ENCODE data around the gene PSME1.

The PSME1 gene

GRCh38 chr14:24136684-24137528 lies 912 bp downstream of the PSME1 start:
- peak overlapping the region; percentile 73 for H3K27ac ChIP-seq (ENCODE audit: low read depth, low read length)
- peak overlapping the region; percentile 89 for H3K9ac ChIP-seq (ENCODE audit: low read length)
- H3K79me2 ChIP-seq (ENCODE audit: insufficient read depth, low read length) = peaks cover 20% of the 10 kb centered on the region

DNA sequence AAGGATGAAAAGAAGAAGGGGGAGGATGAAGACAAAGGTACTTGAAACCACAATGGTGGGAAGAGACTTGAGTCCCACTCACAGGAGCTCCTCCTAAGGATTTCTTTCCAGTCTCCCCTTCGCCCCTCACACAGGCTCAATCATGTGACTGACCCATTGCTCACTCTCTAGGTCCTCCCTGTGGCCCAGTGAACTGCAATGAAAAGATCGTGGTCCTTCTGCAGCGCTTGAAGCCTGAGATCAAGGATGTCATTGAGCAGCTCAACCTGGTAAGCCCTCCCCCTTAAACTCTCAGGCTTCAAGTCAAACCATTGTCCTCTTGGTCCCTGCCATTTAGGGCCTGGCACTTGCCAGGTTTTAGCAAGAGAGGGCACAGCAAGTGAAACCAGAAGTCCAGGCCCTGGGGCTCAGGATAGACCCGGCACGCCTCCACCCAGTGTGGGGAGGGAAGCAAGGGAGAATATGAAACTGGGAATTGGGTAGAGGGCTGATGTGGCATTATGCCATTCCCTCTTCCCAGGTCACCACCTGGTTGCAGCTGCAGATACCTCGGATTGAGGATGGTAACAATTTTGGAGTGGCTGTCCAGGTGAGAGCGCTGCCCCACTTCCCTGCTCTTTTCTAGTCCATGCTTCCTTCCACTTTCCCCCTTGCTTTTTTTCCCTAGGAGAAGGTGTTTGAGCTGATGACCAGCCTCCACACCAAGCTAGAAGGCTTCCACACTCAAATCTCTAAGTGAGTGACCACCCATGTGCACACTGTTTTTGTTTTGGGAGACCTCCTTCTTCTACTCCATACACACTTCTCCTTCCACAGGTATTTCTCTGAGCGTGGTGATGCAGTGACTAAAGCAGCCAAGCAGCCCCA lies 1.8 kb downstream of the PSME1 start:
- H3K4me3 ChIP-seq (ENCODE audit: insufficient read depth, low read length, poor library complexity, severe bottlenecking) = no peak overlapping the region
- H2AFZ ChIP-seq (ENCODE audit: low read depth, low read length, severe bottlenecking) = no peak overlapping the region
- TF ChIP-seq, protein P1, sequence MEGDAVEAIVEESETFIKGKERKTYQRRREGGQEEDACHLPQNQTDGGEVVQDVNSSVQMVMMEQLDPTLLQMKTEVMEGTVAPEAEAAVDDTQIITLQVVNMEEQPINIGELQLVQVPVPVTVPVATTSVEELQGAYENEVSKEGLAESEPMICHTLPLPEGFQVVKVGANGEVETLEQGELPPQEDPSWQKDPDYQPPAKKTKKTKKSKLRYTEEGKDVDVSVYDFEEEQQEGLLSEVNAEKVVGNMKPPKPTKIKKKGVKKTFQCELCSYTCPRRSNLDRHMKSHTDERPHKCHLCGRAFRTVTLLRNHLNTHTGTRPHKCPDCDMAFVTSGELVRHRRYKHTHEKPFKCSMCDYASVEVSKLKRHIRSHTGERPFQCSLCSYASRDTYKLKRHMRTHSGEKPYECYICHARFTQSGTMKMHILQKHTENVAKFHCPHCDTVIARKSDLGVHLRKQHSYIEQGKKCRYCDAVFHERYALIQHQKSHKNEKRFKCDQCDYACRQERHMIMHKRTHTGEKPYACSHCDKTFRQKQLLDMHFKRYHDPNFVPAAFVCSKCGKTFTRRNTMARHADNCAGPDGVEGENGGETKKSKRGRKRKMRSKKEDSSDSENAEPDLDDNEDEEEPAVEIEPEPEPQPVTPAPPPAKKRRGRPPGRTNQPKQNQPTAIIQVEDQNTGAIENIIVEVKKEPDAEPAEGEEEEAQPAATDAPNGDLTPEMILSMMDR (IDR thresholded peaks at IDR 0.05; ENCODE audit: insufficient read depth, low read length, poor library complexity, severe bottlenecking) = no peak
- no peak for TF ChIP-seq EZH2phosphoT487 (conservative IDR thresholded peaks at IDR 0.05; ENCODE audit: low read length)
- no peaks in the 10 kb centered on the region for H3K36me3 ChIP-seq (ENCODE audit: low read length)
- no peaks in the 10 kb centered on the region for H3K9me2 ChIP-seq (replicated peaks; ENCODE audit: insufficient read depth, low read length)
- peaks cover 35% of the 10 kb centered on the region for H3F3A ChIP-seq (ENCODE audit: insufficient read depth)
- H3K9me3 ChIP-seq (ENCODE audit: insufficient read depth, low read length) = no peaks in the 10 kb centered on the region
- peak overlapping the region; percentile 73 for H3K27ac ChIP-seq (ENCODE audit: low read depth, low read length)
- H3K4me2 ChIP-seq (ENCODE audit: low read depth, low read length, poor library complexity, severe bottlenecking) = no peak overlapping the region
- no peaks in the 10 kb centered on the region for H4K20me1 ChIP-seq (ENCODE audit: low read depth, low read length)
- no peaks in the 10 kb centered on the region for H3K27me3 ChIP-seq (ENCODE audit: low read length)
- H3K9ac ChIP-seq (ENCODE audit: low read length) = 0 out of 2 replicates have a peak overlapping the region, but pooled peaks have one; percentile 89
- H3K79me2 ChIP-seq (ENCODE audit: insufficient read depth, low read length) = peaks cover 20% of the 10 kb centered on the region

More at GRCh38 chr14:24136684-24137528, 912 bp downstream of the PSME1 start:
- no peaks in the 10 kb centered on the region for H4K20me1 ChIP-seq (ENCODE audit: low read depth, low read length)
- H2AFZ ChIP-seq (ENCODE audit: low read depth, low read length, severe bottlenecking) = no peak overlapping the region
- H3K36me3 ChIP-seq (ENCODE audit: low read length) = no peaks in the 10 kb centered on the region
- no peaks in the 10 kb centered on the region for H3K9me2 ChIP-seq (replicated peaks; ENCODE audit: insufficient read depth, low read length)
- peaks cover 35% of the 10 kb centered on the region for H3F3A ChIP-seq (ENCODE audit: insufficient read depth)
- H3K27me3 ChIP-seq (ENCODE audit: low read length) = no peaks in the 10 kb centered on the region
- TF ChIP-seq, protein P1 (IDR thresholded peaks at IDR 0.05; ENCODE audit: insufficient read depth, low read length, poor library complexity, severe bottlenecking) = no peak
- TF ChIP-seq EZH2phosphoT487 (conservative IDR thresholded peaks at IDR 0.05; ENCODE audit: low read length) = no peak
- H3K4me3 ChIP-seq (ENCODE audit: insufficient read depth, low read length, poor library complexity, severe bottlenecking) = peak overlapping the region; percentile 85
- H3K4me2 ChIP-seq (ENCODE audit: low read depth, low read length, poor library complexity, severe bottlenecking) = peak overlapping the region; percentile 56
- no peaks in the 10 kb centered on the region for H3K9me3 ChIP-seq (ENCODE audit: insufficient read depth, low read length)

GRCh38 chr14:24138396-24139271 lies 2.6 kb downstream of the PSME1 start:
- no peaks in the 10 kb centered on the region for H3K9me2 ChIP-seq (replicated peaks; ENCODE audit: insufficient read depth, low read length)
- H3K27ac ChIP-seq (ENCODE audit: low read depth, low read length) = no peak overlapping the region
- H3K36me3 ChIP-seq (ENCODE audit: low read length) = no peaks in the 10 kb centered on the region
- peaks cover 20% of the 10 kb centered on the region for H3K79me2 ChIP-seq (ENCODE audit: insufficient read depth, low read length)
- H4K20me1 ChIP-seq (ENCODE audit: low read depth, low read length) = no peaks in the 10 kb centered on the region
- no peak overlapping the region for H2AFZ ChIP-seq (ENCODE audit: low read depth, low read length, severe bottlenecking)
- no peaks in the 10 kb centered on the region for H3K9me3 ChIP-seq (ENCODE audit: insufficient read depth, low read length)
- peaks cover 39% of the 10 kb centered on the region for H3F3A ChIP-seq (ENCODE audit: insufficient read depth)
- peak overlapping the region; percentile 89 for H3K4me2 ChIP-seq (ENCODE audit: low read depth, low read length, poor library complexity, severe bottlenecking)
- H3K9ac ChIP-seq (ENCODE audit: low read length) = no peak overlapping the region
- no peak overlapping the region for H3K4me3 ChIP-seq (ENCODE audit: insufficient read depth, low read length, poor library complexity, severe bottlenecking)
- no peak for TF ChIP-seq EZH2phosphoT487 (conservative IDR thresholded peaks at IDR 0.05; ENCODE audit: low read length)
- TF ChIP-seq, protein P1 (IDR thresholded peaks at IDR 0.05; ENCODE audit: insufficient read depth, low read length, poor library complexity, severe bottlenecking) = no peak
- no peaks in the 10 kb centered on the region for H3K27me3 ChIP-seq (ENCODE audit: low read length)

Data from SU-DHL-6 (cell line).